MM.1S (cell line): Measurements from ENCODE around the gene CYP19A1.
A peak's percentile ranks its signal among the peaks of the same experiment; 100 is the strongest.

Experiments
- DNase-seq: peaks from one replicate; pipeline ENCODE4 v3.0.0-alpha.2; 2015
- H2AFZ ChIP-seq: fragments of 300-600 bp; sonication (generic); 2 replicates; pipeline ENCODE4 v1.6.0; 2016; ENCODE audit warnings: antibody characterized with exemption, low read length
- H3F3A ChIP-seq: fragments of 300-600 bp; sonication (generic); 2 replicates; pipeline ENCODE4 v1.6.1; 2016; ENCODE audit warnings: mild to moderate bottlenecking, antibody characterized with exemption, low read length, moderate library complexity, mixed read lengths; ENCODE audit not compliant: insufficient read depth
- H3K27ac ChIP-seq: fragments of 300-600 bp; sonication (generic); 2 replicates; pipeline ENCODE4 v1.5.1; 2016; ENCODE audit warnings: mild to moderate bottlenecking, low read length
- H3K27me3 ChIP-seq: fragments of 300-600 bp; sonication (generic); replicated peaks from 2 replicates; pipeline ENCODE4 v1.6.0; 2016; ENCODE audit warnings: low read length; ENCODE audit not compliant: insufficient read depth
- H3K36me3 ChIP-seq: fragments of 300-600 bp; sonication (generic); replicated peaks from 2 replicates; pipeline ENCODE4 v1.6.1; 2016; ENCODE audit warnings: mild to moderate bottlenecking, low read length, mixed read lengths; ENCODE audit not compliant: insufficient read depth
- H3K4me1 ChIP-seq: fragments of 300-600 bp; sonication (generic); 2 replicates; pipeline ENCODE4 v1.6.1; 2016; ENCODE audit warnings: low read length, mixed read lengths
- H3K4me2 ChIP-seq: fragments of 300-600 bp; sonication (generic); 2 replicates; pipeline ENCODE4 v1.6.0; 2016; ENCODE audit warnings: low read depth, low read length
- H3K4me3 ChIP-seq: fragments of 300-600 bp; sonication (generic); 2 replicates; pipeline ENCODE4 v1.5.1; 2016; ENCODE audit warnings: low read length, mixed read lengths
- H3K79me2 ChIP-seq: fragments of 300-600 bp; sonication (generic); 2 replicates; pipeline ENCODE4 v1.6.1; 2016; ENCODE audit warnings: mixed run types, low read length, mixed read lengths
- H3K9ac ChIP-seq: fragments of 300-600 bp; sonication (generic); 2 replicates; pipeline ENCODE4 v1.6.1; 2016; ENCODE audit warnings: low read length, mixed read lengths
- H3K9me2 ChIP-seq: fragments of 300-600 bp; sonication (generic); replicated peaks from 2 replicates; pipeline ENCODE4 v1.6.1; 2016; ENCODE audit warnings: mild to moderate bottlenecking, low read length, mixed read lengths; ENCODE audit not compliant: insufficient read depth
- H3K9me3 ChIP-seq: fragments of 300-600 bp; sonication (generic); replicated peaks from 2 replicates; pipeline ENCODE4 v1.6.1; 2016; ENCODE audit warnings: mild to moderate bottlenecking, low read length, mixed read lengths; ENCODE audit not compliant: insufficient read depth
- H4K20me1 ChIP-seq: fragments of 300-600 bp; sonication (generic); 2 replicates; pipeline ENCODE4 v1.6.1; 2016; ENCODE audit warnings: mild to moderate bottlenecking, low read length, moderate library complexity, mixed read lengths; ENCODE audit not compliant: insufficient read depth
- CTCF ChIP-seq: fragments of 300-600 bp; sonication (generic); IDR thresholded peaks from 2 replicates; pipeline ENCODE4 v1.5.1; 2016; ENCODE audit warnings: antibody characterized with exemption, low read length, mixed read lengths
- EZH2 ChIP-seq: fragments of 300-600 bp; sonication (generic); optimal IDR thresholded peaks from 2 replicates; pipeline ENCODE3; 2017; ENCODE audit warnings: low read depth, mild to moderate bottlenecking, antibody characterized with exemption, low read length, mixed read lengths
- EZH2phosphoT487 ChIP-seq: fragments of 300-600 bp; sonication (generic); IDR thresholded peaks from 2 replicates; pipeline ENCODE4 v1.6.1; 2018; ENCODE audit warnings: antibody characterized with exemption, low read length

Gene CYP19A1

GRCh38 chr15:51227940-51228732 is 110.3 kb downstream of the CYP19A1 start:
- TF ChIP-seq EZH2 (no peak), CTCF (no peak), EZH2phosphoT487 (no peak)
- H2AFZ ChIP-seq, result no peak overlapping the region
- DNase-seq, result peak; percentile 81
- no peak overlapping the region for H3K9ac ChIP-seq
- H3K4me2 ChIP-seq, result peak overlapping the region; percentile 40; the same call in 1 of the 2 replicates
- no peaks in the 10 kb centered on the region for H3K36me3 ChIP-seq
- no peak overlapping the region for H3K4me3 ChIP-seq
- no peaks in the 10 kb centered on the region for H3K9me2 ChIP-seq
- no peaks in the 10 kb centered on the region for H4K20me1 ChIP-seq
- H3K27me3 ChIP-seq, result no peaks in the 10 kb centered on the region
- no peaks in the 10 kb centered on the region for H3F3A ChIP-seq
- H3K9me3 ChIP-seq, result no peaks in the 10 kb centered on the region
- H3K79me2 ChIP-seq, result no peaks in the 10 kb centered on the region
- no peak overlapping the region for H3K27ac ChIP-seq
- H3K4me1 ChIP-seq, result peaks cover 31% of the 10 kb centered on the region

- Histone ChIP-seq H3K4me2 (no peak overlapping the region), H3K27ac (no peak overlapping the region), H2AFZ (no peak overlapping the region), H3K9me2 (no peaks in the 10 kb centered on the region), H4K20me1 (no peaks in the 10 kb centered on the region), H3K9me3 (no peaks in the 10 kb centered on the region), H3F3A (no peaks in the 10 kb centered on the region), H3K4me3 (no peak overlapping the region), H3K79me2 (no peaks in the 10 kb centered on the region), H3K9ac (no peak overlapping the region), H3K27me3 (no peaks in the 10 kb centered on the region), H3K4me1 (peaks cover 18% of the 10 kb centered on the region), H3K36me3 (no peaks in the 10 kb centered on the region)
- no peak for DNase-seq
- TF ChIP-seq CTCF (no peak), EZH2phosphoT487 (no peak), EZH2 (no peak)
These were observed 111.7 kb downstream of the CYP19A1 start for GRCh38 chr15:51226576-51227210.

DNA sequence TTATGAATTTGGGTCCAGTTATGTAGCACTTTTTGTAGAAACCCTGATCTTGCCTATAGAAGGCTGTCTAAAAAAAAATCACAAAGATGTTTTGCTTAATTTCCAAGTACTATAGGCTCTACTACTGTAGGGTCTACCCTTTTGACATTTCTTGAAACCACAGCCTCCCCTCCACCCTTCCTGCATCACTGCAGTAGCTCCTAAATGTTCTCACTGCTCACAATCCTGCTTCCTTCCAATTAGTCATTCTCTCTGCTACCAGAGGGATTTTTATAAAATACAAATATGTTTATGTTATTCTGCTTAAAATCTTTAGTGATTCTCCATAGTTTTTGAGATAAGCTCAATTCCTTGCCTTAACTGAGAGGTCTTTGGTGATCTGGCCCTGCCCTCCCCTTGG is 114.0 kb downstream of the CYP19A1 start:
- no peaks in the 10 kb centered on the region for H3K79me2 ChIP-seq
- no peaks in the 10 kb centered on the region for H4K20me1 ChIP-seq
- H3K4me2 ChIP-seq, result no peak overlapping the region
- H3F3A ChIP-seq, result no peaks in the 10 kb centered on the region
- H3K36me3 ChIP-seq, result no peaks in the 10 kb centered on the region
- no peak overlapping the region for H2AFZ ChIP-seq
- H3K4me1 ChIP-seq, result peaks cover 13% of the 10 kb centered on the region
- no peak overlapping the region for H3K4me3 ChIP-seq
- no peak for DNase-seq
- no peaks in the 10 kb centered on the region for H3K9me2 ChIP-seq
- no peak for TF ChIP-seq EZH2phosphoT487
- TF ChIP-seq CTCF, result no peak
- no peak for TF ChIP-seq EZH2
- H3K9me3 ChIP-seq, result no peaks in the 10 kb centered on the region
- H3K9ac ChIP-seq, result no peak overlapping the region
- no peak overlapping the region for H3K27ac ChIP-seq
- H3K27me3 ChIP-seq, result no peaks in the 10 kb centered on the region
